Psoas muscle (tissue), 8 donors: Measurements from ENCODE around the gene HSPB9. TPM values are rescaled to one million over a fixed set of nuclear protein-coding genes. Genes with fewer than 3 reads are reported as not detected.

Experiments
- ATAC-seq, 4 donors: fragments of 200-7000 bp; cut with Tn5 transposase; one replicate each; pipeline ENCODE4 v1.9.1; 2020; ENCODE audit warnings: moderate library complexity in 3 of 4, mild to moderate bottlenecking in 2 of 4
- DNase-seq, 2 donors: peaks; one replicate each; pipeline ENCODE4 v3.0.0-alpha.2; 2020
- H3K27ac ChIP-seq: fragments of 200-600 bp; one replicate; pipeline ENCODE4 v1.8.0; 2022
- H3K27me3 ChIP-seq, 3 donors: fragments of 200-600 bp in 1 of 3; one replicate each; pipeline versions ENCODE4 v1.6.1 to v1.8.0; 2013 to 2022; ENCODE audit warnings: low read length in 2 of 3, mild to moderate bottlenecking in 2 of 3, moderate library complexity in 1 of 3; ENCODE audit not compliant: insufficient read depth in 3 of 3
- H3K36me3 ChIP-seq, 2 donors: fragments of 200-600 bp in 1 of 2; one replicate each; pipeline versions ENCODE4 v1.6.1 to v1.8.0; 2013 to 2022; ENCODE audit warnings: low read depth in 1 of 2, mild to moderate bottlenecking in 1 of 2, moderate library complexity in 1 of 2; ENCODE audit not compliant: insufficient read depth in 1 of 2
- H3K4me1 ChIP-seq: fragments of 200-600 bp; one replicate; pipeline ENCODE4 v1.8.0; 2022
- H3K4me3 ChIP-seq: fragments of 200-600 bp; one replicate; pipeline ENCODE4 v1.8.0; 2022; ENCODE audit warnings: mild to moderate bottlenecking
- H3K9me3 ChIP-seq: fragments of 200-600 bp; one replicate; pipeline ENCODE4 v1.8.0; 2022
- WGBS, 3 donors: extraction: QIAGEN DNeasy Blood & Tissue Kit; methylation state at CpG; one replicate each; pipeline versions ENCODE4 v1.1.6 to v1.1.7; 2013; 5-methylcytosine and 5-hydroxymethylcytosine counted together
- intact Hi-C, 2 donors: fragments of 100-400 bp; cut with DNase I; formaldehyde crosslinking; loops; one replicate each; pipeline versions ENCODE4 v1.11.0 to v1.14.2; 2022
- polyA plus RNA-seq, 3 donors: library from polyadenylated mRNA; stranded (reverse); fragments of 200-250 nt; gene quantifications; one replicate each; pipeline ENCODE4 v1.2.3, GENCODE V29; 2013
- total RNA-seq, 4 donors: library from RNA; stranded (reverse); fragmentation: NEBNext Ultra II Directional in 2 of 4; extraction: Animal tissue kit (Norgen Biotek cat#: 25700) in 2 of 4; gene quantifications; one replicate each; pipeline versions ENCODE4 v1.2.1 to v1.2.4, GENCODE V29; 2021 to 2023
- TF ChIP-seq, protein P1 (sequence below): fragments of 200-600 bp; IDR thresholded peaks from one replicate; pipeline ENCODE4 v1.8.0; 2022; ENCODE audit warnings: antibody characterized with exemption
- donor health status: healthy with polysubstance abuse.
- donor health status: DM: no; HTN: no; CAD: no; lungs with moderate emphysema.
- donor health status: Bipolar disorder and iron deficiency.
- donor health status: healthy.
- donor health status: DM: yes; HTN: yes; CAD: no.
- donor health status: DM: no; HTN: no; CAD: no.
- donor health status: DM: no; HTN: no; CAD: no.
- donor health status: DM: yes; HTN: yes; CAD: no.

The HSPB9 gene
- total and polyA plus RNA-seq, 7 donors, result 0.03 to 0.53 (median 0.43) TPM; not detected in 4

- DNase-seq (no peak), ATAC-seq (no peak)
- TF ChIP-seq, protein P1, sequence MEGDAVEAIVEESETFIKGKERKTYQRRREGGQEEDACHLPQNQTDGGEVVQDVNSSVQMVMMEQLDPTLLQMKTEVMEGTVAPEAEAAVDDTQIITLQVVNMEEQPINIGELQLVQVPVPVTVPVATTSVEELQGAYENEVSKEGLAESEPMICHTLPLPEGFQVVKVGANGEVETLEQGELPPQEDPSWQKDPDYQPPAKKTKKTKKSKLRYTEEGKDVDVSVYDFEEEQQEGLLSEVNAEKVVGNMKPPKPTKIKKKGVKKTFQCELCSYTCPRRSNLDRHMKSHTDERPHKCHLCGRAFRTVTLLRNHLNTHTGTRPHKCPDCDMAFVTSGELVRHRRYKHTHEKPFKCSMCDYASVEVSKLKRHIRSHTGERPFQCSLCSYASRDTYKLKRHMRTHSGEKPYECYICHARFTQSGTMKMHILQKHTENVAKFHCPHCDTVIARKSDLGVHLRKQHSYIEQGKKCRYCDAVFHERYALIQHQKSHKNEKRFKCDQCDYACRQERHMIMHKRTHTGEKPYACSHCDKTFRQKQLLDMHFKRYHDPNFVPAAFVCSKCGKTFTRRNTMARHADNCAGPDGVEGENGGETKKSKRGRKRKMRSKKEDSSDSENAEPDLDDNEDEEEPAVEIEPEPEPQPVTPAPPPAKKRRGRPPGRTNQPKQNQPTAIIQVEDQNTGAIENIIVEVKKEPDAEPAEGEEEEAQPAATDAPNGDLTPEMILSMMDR, result peak; percentile 27
- intact Hi-C loops, result loop anchor here (5.0 to 10.0 kb wide), 3 partner anchors 51 to 286 kb away; no protein-coding TSS in a partner anchor
- peaks cover 22% of the 10 kb centered on the region for H3K4me1 ChIP-seq
- H3K27ac ChIP-seq, result no peak overlapping the region
- H3K27me3 ChIP-seq, result no peaks in the 10 kb centered on the region
- 59 to 77% (median 72%) methylated on average over 2 of the region's 2 CpGs for WGBS, 3 donors
- H3K36me3 ChIP-seq, result peaks cover 0 to 57% of the 10 kb centered on the region in 2 donors
- no peaks in the 10 kb centered on the region for H3K9me3 ChIP-seq
- H3K4me3 ChIP-seq, result no peak overlapping the region
These were observed 4.1 kb upstream of the HSPB9 start for GRCh38 chr17:42118545-42118944.

GRCh38 chr17:42119301-42119700 is 3.3 kb upstream of the HSPB9 start:
- intact Hi-C loops, result loop anchor here (5.0 to 10.0 kb wide), 3 partner anchors 52 to 286 kb away; no protein-coding TSS in a partner anchor
- no peaks in the 10 kb centered on the region for H3K9me3 ChIP-seq
- peaks cover 22% of the 10 kb centered on the region for H3K4me1 ChIP-seq
- ATAC-seq, result no peak
- 90 to 94% (median 90%) methylated on average over 18 of the region's 18 CpGs for WGBS, 3 donors
- H3K36me3 ChIP-seq, result peaks cover 0 to 50% of the 10 kb centered on the region in 2 donors
- TF ChIP-seq, protein P1, result no peak
- no peaks in the 10 kb centered on the region for H3K27me3 ChIP-seq
- no peak for DNase-seq
- H3K4me3 ChIP-seq, result no peak overlapping the region
- no peak overlapping the region for H3K27ac ChIP-seq

- TF ChIP-seq, protein P1, result no peak
- peaks cover 0 to 45% of the 10 kb centered on the region in 2 donors for H3K36me3 ChIP-seq
- H3K9me3 ChIP-seq, result no peaks in the 10 kb centered on the region
- intact Hi-C loops, result no loop called here
- peaks cover 22% of the 10 kb centered on the region for H3K4me1 ChIP-seq
- no peaks in the 10 kb centered on the region for H3K27me3 ChIP-seq
- peak overlapping the region; percentile 82 for H3K4me3 ChIP-seq
- 31 to 51% (median 43%) methylated on average over 7 of the region's 7 CpGs for WGBS, 3 donors
- ATAC-seq, result peak in 1 of 4 donors; percentile 0
- H3K27ac ChIP-seq, result peak overlapping the region; percentile 79
- no peak for DNase-seq
These were observed 2.3 kb upstream of the HSPB9 start for GRCh38 chr17:42120161-42120769.

- 5 to 8% (median 6%) methylated on average over 44 to 57 of the region's 57 CpGs for WGBS, 3 donors
- Histone ChIP-seq H3K4me3 (peak within 1 kb of the TSS; percentile 82), H3K4me1 (peaks cover 22% of the 10 kb centered on the region), H3K9me3 (no peaks in the 10 kb centered on the region), H3K27ac (peak within 1 kb of the TSS; percentile 79), H3K27me3 (no peaks in the 10 kb centered on the region), H3K36me3 (peaks cover 0 to 45% of the 10 kb centered on the region in 2 donors)
- TF ChIP-seq, protein P1, result no peak
- intact Hi-C loops, result no loop called here
- ATAC-seq, result peak; percentile 87 to 90 (median 88)
- DNase-seq, result peak; percentile 88 to 90
These were observed 1.5 kb upstream of the HSPB9 start, which contains the start of gene KAT2A for GRCh38 chr17:42120770-42121769. KAT2A (minus strand) TSS chr17:42121367; CDS start chr17:42121304, 63 bp downstream.
